GM19193 (cell line): ENCODE results near the gene PPM1A.

ENCODE experiments used
- POLR2A ChIP-seq: IDR thresholded peaks from 4 replicates; pipeline ENCODE4 v1.6.1; 2011; ENCODE audit not compliant: insufficient read depth, insufficient read length; ENCODE audit errors: extremely low read depth

The PPM1A gene

DNA sequence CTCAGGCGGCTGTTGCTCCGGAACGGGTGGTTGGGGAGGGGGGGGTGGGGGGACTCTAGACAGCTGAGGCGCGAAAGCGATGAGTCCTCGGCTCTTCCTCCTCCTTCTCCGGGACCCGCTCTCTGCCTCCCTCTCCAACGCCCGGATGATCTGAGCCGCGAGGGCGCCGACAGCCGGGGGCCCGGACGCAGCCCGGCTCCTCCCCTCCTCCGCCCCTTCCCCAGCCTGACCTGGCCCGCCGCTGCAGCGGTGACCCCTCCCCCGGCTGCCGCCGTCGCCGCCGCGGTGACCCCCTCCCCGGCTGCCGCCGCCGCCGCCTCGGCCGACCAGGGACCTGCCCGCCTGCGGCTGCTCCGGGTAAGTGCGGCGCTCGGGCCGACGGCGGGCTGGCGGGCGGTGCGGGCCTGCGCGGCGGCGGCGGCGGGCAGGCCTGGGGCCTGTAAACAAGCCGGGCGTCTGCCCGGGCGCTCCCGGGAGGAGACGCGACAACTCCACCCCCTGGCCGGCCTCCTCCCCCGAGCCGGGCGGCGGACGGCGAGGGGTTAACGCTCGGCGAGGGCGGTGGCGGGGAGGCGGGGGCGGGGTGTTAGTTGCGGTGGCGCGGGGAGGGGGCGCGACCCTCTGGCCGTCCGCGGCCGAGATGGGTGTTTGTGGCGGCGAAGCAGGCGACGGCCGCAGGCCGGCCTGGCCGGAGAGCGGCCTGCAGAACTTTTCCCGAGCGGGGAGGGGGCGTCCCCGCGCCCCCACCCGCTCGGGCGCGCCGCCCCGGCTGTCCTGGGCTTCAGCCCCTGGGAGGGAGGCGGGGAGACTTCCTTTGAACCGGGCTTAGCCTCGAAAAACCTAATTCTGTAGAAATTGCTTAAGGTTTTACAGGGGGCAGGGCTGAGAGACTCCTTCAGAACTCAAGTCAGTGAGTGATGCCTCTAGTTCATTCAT, 568 bp downstream of the PPM1A start:
- no peak for TF ChIP-seq POLR2A

DNA sequence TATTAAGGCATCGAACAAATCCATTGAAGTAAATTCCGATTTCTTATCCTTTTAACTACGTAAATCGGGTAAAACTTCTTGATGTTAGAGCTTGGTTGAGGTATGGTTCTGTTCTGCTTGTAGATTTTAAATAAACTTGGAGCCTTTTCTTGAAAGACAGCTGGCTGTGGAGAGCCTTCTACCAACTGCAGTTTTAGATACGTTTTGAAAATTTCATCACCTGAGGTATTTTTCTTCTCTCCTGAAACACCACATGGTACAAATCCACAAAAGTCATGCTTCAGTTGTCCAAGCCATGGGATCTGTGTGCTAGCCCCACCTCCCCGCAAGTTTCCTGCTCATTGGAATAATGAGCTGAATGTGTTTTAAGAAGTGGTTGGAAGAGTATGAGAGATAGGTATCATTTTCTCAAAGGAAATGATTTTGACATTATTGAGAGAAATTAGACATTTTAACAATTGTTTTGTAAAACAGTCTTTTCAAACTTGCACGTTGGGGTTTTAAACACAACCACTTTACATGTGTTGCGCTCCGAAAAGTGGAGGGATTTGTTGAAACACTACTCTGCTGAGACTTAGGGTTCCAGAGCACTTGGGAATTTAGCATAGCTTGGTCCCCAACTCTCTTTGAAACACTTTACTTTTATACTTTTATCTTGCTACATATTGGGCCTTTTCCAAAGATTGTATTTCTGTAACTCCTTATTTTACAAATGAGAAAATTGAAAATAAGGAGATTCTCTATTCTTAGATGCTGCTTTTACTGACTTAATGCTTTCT, 1.4 kb downstream of the PPM1A start:
- no peak for TF ChIP-seq POLR2A

DNA sequence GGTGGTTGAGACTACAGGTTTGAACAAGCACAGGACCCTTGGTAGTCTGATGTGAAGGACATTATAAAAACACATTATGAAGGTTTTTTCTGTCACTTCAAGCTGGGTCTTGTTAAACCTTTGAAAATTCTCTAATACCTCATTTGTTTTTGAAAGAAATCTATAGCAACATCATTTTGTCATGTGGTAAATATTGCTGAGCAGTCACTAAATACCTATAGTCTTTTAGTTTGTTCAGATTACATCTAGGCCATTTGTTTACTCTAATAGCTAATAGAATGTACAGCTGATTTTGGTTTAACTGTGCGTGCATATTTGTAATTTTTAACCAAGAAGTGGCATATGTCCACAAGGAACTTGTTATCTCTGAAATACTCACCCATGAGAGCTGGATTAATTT, 2.9 kb downstream of the PPM1A start:
- no peak for TF ChIP-seq POLR2A

DNA sequence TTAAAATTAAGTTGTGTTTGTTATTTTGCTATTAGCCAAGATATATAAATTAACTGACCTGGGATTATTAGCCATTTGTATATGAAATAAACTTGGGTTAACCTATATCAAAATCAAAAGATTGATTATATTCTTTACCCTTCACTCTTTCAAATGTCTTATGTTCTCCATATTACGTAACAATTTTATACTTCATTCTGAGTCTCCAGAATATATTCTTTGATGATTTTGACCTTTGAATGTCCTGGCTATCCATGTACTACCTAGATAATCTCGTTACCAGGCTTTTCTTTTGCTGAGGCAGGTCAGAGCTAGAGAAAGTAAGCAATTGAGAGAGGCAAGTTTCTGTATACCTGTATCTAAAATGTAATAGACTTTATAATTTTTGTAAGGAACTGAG, 3.6 kb downstream of the PPM1A start:
- no peak for TF ChIP-seq POLR2A

DNA sequence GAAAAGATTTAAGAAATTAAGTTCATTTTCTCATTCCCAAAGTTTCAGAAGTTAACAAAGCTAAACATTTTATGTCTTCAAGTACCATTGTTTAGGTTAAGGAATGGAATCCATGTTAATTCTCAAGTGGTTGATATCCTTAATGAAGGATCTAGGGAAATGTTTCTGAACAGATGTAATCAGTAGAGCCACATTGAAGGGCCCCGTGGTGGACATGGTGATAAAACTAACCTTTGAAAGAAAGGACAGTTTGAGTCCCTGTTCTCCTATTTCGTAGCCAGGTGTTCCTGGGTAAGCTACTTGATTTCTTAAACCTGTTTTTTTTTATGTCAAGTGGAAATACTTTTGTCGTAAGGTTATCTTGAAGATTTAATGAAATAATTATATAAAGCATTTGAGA, 4.6 kb downstream of the PPM1A start:
- TF ChIP-seq POLR2A = no peak

DNA sequence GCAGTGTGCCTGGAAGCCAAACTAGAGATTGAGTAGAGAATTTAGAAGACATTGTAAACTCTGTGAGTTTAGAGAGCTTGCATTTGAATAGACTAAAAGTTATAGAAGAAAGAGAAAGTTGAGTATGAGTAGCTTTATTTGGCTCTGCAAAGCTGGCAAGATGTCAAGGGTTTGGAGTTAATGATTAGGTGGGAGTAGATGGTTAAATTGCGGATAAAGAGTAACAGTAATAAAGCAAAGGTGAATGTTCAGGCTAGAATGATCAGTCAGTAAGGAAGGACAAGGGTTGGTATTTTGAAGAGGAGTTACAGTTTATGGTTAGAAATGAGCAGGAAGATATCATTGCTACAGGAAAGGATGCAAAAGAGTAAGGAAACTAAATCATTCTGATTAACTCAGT, 5.2 kb downstream of the PPM1A start:
- TF ChIP-seq POLR2A = no peak

DNA sequence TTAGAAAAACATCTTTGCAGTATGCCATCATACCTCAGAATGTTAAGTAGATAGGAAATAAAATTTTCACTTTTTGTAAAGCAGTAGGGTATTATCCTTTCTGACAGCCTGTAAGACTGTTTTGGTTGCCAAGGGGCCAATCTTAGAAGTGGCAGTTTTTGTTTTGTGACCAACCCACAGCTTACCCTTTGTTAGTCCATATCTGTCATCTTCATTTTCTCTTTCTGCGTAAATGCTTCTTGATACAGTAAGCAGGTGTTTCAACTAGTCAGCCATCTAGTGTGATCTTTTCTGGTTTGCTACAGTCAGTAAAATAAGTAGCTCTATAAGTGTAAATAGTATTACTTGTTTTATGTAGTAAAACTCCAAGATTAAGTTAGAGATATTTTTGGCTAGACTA, 8.8 kb downstream of the PPM1A start:
- no peak for TF ChIP-seq POLR2A

DNA sequence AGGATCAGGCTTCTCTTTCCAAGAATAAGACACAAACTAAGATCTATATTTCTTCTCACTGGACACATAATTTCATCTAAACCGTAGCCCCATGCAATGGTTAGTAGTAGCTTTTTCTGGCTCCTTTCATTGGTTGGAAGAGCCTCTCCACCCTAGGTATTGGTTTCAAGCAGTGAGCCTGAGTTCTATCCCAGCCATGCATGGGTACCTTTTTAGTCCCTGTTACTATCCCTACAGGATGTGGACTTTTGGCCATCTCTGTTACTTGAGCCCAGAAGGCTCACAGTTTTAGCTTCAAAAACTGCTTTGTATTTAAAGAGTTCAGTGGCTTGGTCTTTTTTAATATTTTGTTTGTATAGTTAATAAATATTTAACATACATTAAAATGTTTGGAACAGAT, 16.1 kb downstream of the PPM1A start:
- TF ChIP-seq POLR2A = no peak

DNA sequence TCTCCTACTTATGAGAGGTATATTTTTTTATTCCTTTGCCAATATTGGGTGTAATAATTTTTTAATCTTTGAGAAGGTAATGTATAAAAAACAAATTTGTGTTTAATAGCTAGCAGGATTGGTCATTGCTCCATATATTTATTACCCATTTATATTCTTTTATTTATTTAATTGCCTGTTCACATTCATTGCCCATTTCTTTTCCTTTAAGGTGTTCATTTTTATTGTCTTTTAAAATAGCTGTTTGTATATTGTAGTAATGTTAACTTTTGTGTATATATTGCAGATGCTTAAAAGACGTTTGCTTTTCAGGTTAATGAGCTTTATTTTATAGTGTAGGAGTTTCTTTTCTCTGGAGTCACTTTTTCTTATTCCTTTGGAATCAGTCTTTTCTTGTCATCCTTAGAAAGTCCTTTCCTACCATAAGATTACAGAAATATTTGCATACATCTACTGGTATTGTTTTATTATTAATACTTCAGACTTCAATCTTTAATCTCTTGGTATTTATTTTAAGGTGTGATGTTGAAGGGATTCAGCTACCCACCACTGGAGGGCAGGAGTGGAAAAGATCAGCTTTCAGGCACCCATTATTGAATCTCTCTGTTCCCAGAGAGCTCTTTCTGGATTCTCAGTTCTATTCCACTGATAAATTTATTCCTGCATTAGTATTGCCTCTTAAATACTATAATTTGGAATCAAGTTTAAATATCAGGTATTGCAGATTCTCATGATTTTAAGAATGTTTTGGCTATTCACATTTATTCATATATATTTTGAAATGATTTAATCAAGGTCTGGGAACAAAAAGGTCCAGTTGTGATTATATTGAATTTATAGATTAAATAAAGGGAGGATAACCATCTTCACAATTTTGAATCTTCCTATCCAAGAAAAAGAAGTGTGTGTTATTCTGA, 17.3 kb downstream of the PPM1A start:
- TF ChIP-seq POLR2A = no peak

DNA sequence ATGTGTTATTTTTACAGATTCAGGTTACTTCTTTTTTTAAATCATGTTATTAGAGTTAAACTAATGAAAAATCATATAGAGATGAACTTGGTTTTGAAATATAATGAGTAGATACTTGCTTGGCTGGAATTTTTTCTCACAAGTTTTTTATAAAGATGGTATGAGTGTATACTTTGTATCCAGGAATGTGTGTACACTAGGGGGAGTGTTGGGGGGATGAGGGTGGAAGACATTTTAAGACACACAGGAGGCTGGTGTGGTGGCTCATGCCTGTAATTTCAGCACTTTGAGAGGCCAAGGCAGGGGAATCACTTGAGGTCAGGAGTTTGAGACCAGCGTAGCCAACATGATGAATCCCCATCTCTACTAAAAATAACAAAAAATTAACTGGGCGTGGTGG, 23.2 kb downstream of the PPM1A start:
- no peak for TF ChIP-seq POLR2A

DNA sequence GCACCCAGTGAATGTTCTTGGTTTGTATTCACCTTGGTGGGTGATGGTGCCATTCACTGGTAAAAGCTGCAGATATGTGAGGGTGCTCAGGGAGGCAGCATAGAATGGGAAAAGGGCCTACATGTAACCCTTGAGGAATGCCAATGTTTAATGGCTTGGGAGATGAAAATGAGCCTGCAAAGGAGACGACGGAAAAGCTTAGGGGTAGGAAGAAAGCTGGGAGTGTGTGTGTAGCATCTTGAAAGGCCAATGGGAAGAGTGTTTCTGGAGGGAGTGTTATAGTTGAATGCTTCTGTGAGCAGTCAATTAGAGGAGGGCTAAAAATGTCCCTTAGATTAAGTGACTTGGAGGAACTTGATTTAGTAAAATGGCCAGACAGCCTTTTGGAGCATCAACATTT, 24.9 kb downstream of the PPM1A start:
- no peak for TF ChIP-seq POLR2A

DNA sequence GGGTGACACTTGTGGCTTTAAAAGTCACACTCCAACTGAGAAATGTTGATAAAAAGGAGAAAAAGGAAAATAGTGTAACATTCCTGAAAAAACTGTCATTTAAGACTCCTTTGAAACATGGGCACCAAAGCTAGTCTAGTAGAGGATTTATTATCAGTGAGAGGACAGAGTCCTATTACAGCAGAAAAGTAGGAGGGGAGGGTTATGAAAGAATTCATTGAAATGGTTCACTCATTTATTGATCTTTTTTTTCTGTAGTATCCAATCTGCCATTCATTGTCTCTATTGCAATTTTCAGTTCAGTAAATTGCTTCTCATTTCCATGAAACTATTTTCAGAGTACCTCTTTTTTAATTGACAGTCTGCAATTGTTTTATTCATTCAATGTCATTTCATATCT, 25.4 kb downstream of the PPM1A start:
- TF ChIP-seq POLR2A = no peak

DNA sequence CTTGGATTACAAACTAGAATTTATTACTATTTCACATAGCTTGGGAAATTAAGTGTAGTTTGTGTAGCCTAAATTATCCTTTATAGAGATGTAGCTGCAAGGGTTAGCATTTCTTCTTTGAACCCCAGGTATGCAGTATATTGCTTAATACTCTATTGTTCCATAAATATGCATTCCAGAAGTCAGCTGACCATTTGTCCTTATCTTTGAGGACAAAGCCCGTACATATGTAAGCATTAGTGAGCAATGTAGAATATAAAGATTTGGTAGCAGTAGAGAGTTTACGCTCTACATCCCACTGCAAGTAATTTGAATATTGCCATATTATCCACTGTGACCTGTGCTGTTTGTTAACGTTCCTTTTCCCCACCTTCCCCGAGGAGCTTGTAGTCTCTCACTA, 26.9 kb downstream of the PPM1A start:
- TF ChIP-seq POLR2A = no peak

DNA sequence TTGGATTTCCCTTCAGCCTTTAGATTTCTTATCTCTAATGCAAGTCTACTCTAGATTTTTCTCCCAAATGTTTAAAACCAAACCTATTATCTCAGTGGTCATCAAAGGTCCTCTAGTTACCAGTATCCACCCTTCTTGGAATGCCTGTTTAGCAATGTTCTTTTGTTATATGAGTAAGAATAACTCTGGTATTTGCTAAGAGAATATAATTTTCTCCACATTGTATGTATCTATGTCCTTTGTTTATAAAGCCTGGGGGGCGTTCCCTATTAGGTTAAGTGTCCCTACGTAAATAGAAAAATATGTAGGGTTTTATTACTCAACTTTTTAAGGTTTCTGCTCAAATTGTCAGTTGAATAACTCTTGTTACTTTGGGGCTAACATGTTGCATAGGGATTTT, 27.3 kb downstream of the PPM1A start:
- TF ChIP-seq POLR2A = no peak
